Fibroblast of mammary gland (primary cell): ENCODE data around the gene CPXM1.
A peak's percentile ranks its signal among the peaks of the same experiment; 100 is the strongest.

Experiments used
- DNase-seq: peaks from one replicate; pipeline ENCODE4 v3.0.0-alpha.2; 2010; ENCODE audit warnings: low read depth
- H3K4me3 ChIP-seq: 2 replicates; pipeline ENCODE4 v1.5.1; 2011; ENCODE audit warnings: low read depth, mild to moderate bottlenecking, low read length, moderate library complexity; ENCODE audit not compliant: control insufficient read depth
- TF ChIP-seq, protein P1 (sequence below): conservative IDR thresholded peaks from 2 replicates; pipeline ENCODE4 v1.5.1; 2011; ENCODE audit warnings: low read depth, low read length, inconsistent platforms; ENCODE audit not compliant: control insufficient read depth, insufficient read depth

CPXM1 gene

DNA sequence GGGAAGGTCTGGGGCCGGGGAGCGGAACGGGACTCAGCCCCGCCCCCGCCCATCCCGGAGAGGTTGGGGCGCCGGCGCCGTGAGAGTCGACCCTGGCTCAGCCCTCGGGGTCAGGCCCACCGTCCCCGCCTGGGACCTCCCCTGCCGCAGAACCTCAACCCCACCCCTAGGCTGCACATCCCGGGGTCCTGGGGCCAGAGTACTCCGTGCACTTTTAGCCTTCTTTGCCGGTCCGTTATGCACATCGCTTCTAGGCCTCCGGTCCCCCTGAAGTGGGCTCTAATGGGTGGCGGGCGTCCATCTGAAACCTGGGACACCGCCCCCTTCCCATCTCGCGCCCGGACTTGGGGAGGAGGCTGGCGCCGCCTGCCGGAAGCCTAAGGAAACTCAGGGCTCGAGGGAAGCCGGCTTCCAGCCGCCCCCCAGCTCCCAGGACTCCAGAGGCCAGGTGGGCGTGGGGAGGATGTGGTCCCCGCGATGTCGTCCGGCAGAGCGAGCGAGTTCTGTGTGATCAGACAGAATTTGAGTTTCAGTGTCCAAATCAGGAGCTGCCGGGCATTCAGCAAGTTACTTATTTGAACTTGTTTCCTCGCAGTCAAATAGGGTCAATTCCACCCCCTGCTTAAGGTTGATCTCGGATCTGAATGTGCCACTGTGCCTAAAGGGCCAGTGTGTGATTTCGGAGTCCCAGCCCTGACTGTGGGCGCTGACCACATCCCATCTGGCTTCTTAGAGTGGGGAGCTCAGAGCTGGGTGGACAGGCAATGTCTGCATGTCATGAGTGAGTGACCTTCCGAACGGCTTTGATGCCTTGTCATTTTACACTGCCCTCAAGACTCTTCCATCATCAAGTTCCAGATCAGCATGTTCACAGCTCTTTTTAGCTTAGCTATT is 47.6 kb downstream of the CPXM1 start:
- H3K4me3 ChIP-seq: peak overlapping the region; percentile 37
- DNase-seq: peak; percentile 47
- TF ChIP-seq, protein P1, sequence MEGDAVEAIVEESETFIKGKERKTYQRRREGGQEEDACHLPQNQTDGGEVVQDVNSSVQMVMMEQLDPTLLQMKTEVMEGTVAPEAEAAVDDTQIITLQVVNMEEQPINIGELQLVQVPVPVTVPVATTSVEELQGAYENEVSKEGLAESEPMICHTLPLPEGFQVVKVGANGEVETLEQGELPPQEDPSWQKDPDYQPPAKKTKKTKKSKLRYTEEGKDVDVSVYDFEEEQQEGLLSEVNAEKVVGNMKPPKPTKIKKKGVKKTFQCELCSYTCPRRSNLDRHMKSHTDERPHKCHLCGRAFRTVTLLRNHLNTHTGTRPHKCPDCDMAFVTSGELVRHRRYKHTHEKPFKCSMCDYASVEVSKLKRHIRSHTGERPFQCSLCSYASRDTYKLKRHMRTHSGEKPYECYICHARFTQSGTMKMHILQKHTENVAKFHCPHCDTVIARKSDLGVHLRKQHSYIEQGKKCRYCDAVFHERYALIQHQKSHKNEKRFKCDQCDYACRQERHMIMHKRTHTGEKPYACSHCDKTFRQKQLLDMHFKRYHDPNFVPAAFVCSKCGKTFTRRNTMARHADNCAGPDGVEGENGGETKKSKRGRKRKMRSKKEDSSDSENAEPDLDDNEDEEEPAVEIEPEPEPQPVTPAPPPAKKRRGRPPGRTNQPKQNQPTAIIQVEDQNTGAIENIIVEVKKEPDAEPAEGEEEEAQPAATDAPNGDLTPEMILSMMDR: peak; percentile 70

DNA sequence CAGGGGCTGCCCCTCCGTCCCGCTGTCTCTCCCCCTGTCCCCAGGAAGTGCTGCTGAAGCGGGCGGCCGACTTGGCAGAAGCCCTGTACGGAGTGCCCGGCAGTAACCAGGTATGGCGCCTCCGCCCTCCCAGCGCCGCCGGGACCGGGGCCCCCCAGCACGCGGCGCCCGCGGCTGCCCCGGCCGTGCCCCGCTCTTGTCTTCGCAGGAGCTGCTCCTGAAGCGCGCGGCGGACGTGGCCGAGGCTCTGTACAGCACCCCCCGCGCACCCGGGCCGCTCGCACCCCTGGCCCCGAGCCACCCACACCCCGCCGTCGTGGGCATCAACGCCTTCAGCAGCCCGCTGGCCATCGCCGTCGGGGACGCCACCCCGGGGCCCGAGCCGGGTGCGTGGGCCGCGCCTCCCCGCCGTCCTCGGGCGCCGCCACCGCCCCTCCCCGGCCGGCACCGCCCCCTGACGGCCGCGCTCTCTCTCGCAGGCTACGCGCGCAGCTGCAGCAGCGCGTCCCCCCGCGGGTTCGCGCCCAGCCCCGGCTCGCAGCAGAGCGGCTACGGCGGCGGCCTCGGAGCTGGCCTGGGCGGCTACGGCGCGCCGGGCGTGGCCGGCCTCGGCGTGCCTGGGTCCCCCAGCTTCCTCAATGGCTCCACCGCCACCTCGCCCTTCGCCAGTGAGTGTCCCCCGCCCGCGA is 48.4 kb downstream of the CPXM1 start:
- TF ChIP-seq, protein P1: no peak
- no peak for DNase-seq
- H3K4me3 ChIP-seq: peak overlapping the region; percentile 37

DNA sequence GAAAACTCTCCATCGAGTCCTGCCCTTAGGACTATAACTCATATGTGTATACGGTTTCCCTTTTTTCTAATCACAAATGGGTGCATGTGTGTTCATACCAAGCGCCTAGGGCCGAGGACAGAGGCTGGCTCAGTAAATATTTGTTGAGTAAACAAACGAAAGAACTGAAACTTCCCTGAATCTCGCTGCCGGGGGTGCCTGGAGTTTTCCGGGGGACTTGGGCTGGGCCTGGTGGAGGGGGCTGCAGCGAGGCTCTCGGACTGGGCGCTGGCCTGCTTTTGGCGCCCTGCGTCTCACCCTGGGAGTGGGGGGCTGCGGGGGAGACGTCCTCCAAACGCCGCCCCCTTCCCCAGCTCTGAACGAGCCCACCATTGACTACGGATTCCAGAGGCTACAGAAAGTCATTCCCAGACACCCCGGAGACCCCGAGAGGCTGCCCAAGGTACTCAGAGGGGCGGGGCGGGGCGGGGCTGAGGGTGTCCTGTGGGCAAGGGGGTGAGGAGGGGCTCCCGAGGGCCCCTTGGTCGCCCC is 49.0 kb downstream of the CPXM1 start:
- DNase-seq: no peak
- peak overlapping the region; percentile 13 for H3K4me3 ChIP-seq
- TF ChIP-seq, protein P1: no peak

DNA sequence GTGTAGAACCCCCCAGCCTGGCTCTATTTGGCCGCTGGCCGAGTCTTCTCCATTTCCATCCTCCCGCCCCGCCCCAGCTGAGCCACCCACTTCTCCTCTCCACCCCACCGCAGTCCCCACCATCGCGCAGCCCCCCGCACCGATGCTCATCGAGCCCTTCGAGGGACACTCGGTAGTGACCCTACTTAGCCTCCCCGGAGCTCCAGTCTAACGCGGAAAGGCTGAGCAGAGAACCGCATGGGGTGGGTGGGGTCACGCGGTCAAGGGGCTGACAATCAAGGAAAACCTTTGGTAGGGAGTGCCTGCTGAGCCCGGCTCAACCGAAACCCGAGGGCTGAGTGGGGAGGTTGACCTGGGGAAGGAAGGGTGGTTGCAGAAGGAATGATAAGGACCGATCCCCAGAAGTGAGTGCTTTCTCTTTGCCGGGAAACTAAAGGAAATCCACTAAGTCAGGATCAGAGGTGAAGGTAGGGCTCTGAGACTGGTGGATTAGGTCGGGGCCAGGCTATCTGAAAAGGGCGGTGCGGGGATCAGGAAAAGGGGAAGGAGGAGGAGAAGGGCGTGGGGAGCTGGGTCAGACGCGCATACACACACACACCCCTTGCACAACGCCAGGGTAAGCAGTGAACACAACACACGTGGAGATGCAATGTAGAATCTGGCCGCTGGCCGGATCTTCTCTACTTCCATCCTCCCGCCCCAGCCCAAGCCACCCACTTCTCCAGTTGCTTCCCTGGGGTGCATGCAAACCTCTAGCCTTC is 49.8 kb downstream of the CPXM1 start:
- TF ChIP-seq, protein P1: no peak
- peak overlapping the region; percentile 13 for H3K4me3 ChIP-seq

DNA sequence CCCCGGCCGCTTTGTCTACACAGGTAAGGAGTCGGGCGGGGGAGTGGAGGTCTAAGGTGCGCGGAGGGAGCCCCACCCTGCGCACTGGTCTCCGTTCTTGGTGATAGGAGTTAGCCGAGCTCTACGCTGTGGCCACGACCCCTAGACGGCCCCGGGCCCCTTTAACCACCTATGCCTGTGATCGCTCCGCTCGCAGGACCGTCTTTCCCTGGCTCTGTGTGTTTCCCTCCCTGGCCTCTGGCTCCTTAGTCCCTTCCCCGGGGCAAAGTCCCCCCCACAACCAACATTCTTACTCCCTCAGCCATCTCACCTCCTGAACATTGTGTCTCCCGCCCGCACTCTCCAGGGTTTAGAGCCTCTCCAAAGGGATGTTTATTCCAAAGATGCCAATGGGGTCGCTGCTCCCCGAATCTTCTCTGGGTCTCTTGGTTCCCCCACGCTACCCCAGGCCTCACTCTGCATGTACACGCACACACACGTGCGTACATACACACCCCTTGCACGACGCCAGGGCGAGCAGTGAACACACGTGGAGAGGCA is 50.4 kb downstream of the CPXM1 start:
- H3K4me3 ChIP-seq: no peak overlapping the region
- DNase-seq: no peak
- TF ChIP-seq, protein P1: no peak

More for the DNA sequence above, 49.8 kb downstream of the CPXM1 start:
- peak; percentile 59 for DNase-seq
